ENCODE results near the gene C19orf18.
"Not testable (repeated sequence)": the region's sequence is repeated elsewhere in the genome, so short reads cannot be mapped to it uniquely, and the experiment has no call there.

The C19orf18 gene

GRCh38 chr19:57941593-57941992, 32.7 kb downstream of the C19orf18 start:
- Histone ChIP-seq H3K27me3 (ENCODE audit: control insufficient read depth, insufficient read depth, low read length) (no peaks in the 10 kb centered on the region), H3K9ac (ENCODE audit: low read length) (no peak overlapping the region), H3K36me3 (ENCODE audit: control insufficient read depth, insufficient read depth, low read length) (peaks cover 35% of the 10 kb centered on the region), H3K27ac (ENCODE audit: low read depth, low read length) (no peak overlapping the region), H3K4me1 (ENCODE audit: control insufficient read depth, insufficient read depth, low read length) (no peaks in the 10 kb centered on the region), H3K4me3 (ENCODE audit: low read length) (no peak overlapping the region)

- no peak overlapping the region for H3K4me3 ChIP-seq (ENCODE audit: low read length)
- H3K36me3 ChIP-seq (ENCODE audit: control insufficient read depth, insufficient read depth, low read length), result peaks cover under 1% of the 10 kb centered on the region
- no peaks in the 10 kb centered on the region for H3K27me3 ChIP-seq (ENCODE audit: control insufficient read depth, insufficient read depth, low read length)
These were observed 38.6 kb downstream of the C19orf18 start for GRCh38 chr19:57935731-57936130.

GRCh38 chr19:57934820-57935665, 39.3 kb downstream of the C19orf18 start, which contains the start of gene ZNF418:
Gene ZNF418, minus strand, starts transcription at chr19:57935402. Its CDS starts 1,580 bp downstream, at chr19:57933822.
- peak within 1 kb of the TSS; percentile 75 for H3K4me3 ChIP-seq (ENCODE audit: low read length)
- H3K27ac ChIP-seq (ENCODE audit: low read depth, low read length), result peak within 1 kb of the TSS; percentile 48
- peak within 1 kb of the TSS; percentile 22 for H3K9ac ChIP-seq (ENCODE audit: low read length)
- H3K4me1 ChIP-seq (ENCODE audit: control insufficient read depth, insufficient read depth, low read length), result peaks cover 3% of the 10 kb centered on the region
- peaks cover 4% of the 10 kb centered on the region for H3K36me3 ChIP-seq (ENCODE audit: control insufficient read depth, insufficient read depth, low read length)
- no peaks in the 10 kb centered on the region for H3K27me3 ChIP-seq (ENCODE audit: control insufficient read depth, insufficient read depth, low read length)

More at GRCh38 chr19:57935731-57936130, 38.6 kb downstream of the C19orf18 start:
- H3K4me1 ChIP-seq (ENCODE audit: control insufficient read depth, insufficient read depth, low read length), result peaks cover 3% of the 10 kb centered on the region
- H3K9ac ChIP-seq (ENCODE audit: low read length), result no peak overlapping the region
- no peak overlapping the region for H3K27ac ChIP-seq (ENCODE audit: low read depth, low read length)

- H3K9ac ChIP-seq (ENCODE audit: low read length), result no peak overlapping the region
- H3K36me3 ChIP-seq (ENCODE audit: control insufficient read depth, insufficient read depth, low read length), result peaks cover 14% of the 10 kb centered on the region
- H3K4me3 ChIP-seq (ENCODE audit: low read length), result no peak overlapping the region
- no peak overlapping the region for H3K27ac ChIP-seq (ENCODE audit: low read depth, low read length)
- H3K27me3 ChIP-seq (ENCODE audit: control insufficient read depth, insufficient read depth, low read length), result no peaks in the 10 kb centered on the region
- no peaks in the 10 kb centered on the region for H3K4me1 ChIP-seq (ENCODE audit: control insufficient read depth, insufficient read depth, low read length)
These were observed 46.7 kb downstream of the C19orf18 start for GRCh38 chr19:57927587-57927986.

GRCh38 chr19:57916168-57916995, 58.0 kb downstream of the C19orf18 start, which contains the start of gene ZNF417:
Gene ZNF417, minus strand, starts transcription at chr19:57916592. Its CDS starts 181 bp downstream, at chr19:57916411.
- H3K9ac ChIP-seq (ENCODE audit: low read length), result peak within 1 kb of the TSS; percentile 74
- peaks cover 11% of the 10 kb centered on the region for H3K36me3 ChIP-seq (ENCODE audit: control insufficient read depth, insufficient read depth, low read length)
- H3K4me1 ChIP-seq (ENCODE audit: control insufficient read depth, insufficient read depth, low read length); H3K27me3 ChIP-seq (ENCODE audit: control insufficient read depth, insufficient read depth, low read length): not testable (repeated sequence)
- peak within 1 kb of the TSS; percentile 68 for H3K27ac ChIP-seq (ENCODE audit: low read depth, low read length)
- peak within 1 kb of the TSS; percentile 92 for H3K4me3 ChIP-seq (ENCODE audit: low read length)

- Histone ChIP-seq H3K36me3 (ENCODE audit: control insufficient read depth, insufficient read depth, low read length) (peaks cover 18% of the 10 kb centered on the region), H3K4me3 (ENCODE audit: low read length) (no peak overlapping the region), H3K27me3 (ENCODE audit: control insufficient read depth, insufficient read depth, low read length) (no peaks in the 10 kb centered on the region), H3K27ac (ENCODE audit: low read depth, low read length) (no peak overlapping the region), H3K4me1 (ENCODE audit: control insufficient read depth, insufficient read depth, low read length) (no peaks in the 10 kb centered on the region), H3K9ac (ENCODE audit: low read length) (no peak overlapping the region)
These were observed 59.8 kb downstream of the C19orf18 start for GRCh38 chr19:57914531-57914930.

All from rectal smooth muscle tissue (tissue), 1 donor.